ENCODE results near the gene C13orf46.
A peak's percentile ranks its signal among the peaks of the same experiment; 100 is the strongest.

C13orf46 gene

DNA sequence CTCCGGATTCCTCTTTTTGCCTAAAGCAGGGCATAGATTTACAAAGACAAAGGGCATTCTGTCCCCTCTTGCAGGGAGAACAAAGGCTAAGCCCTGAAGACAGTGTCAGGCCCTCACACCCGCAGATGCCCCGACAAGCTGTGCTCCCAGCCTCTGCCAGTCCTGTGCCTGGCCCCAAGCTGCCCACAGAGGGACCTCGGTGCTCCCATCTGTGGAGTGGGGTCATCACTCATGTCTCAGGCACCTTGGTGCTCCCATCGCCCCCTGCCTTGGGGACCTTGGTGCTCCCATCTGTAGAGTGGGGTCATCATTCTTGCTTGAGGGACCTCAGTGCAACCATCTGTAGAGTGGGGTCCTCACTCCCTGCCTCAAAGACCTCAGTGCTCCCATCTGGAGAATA is 24.3 kb downstream of the C13orf46 start:
- H3K27ac ChIP-seq: no peak overlapping the region
- no peak for TF ChIP-seq ZFX (IDR thresholded peaks at IDR 0.05; ENCODE audit: borderline replicate concordance)
- TF ChIP-seq, protein P1, sequence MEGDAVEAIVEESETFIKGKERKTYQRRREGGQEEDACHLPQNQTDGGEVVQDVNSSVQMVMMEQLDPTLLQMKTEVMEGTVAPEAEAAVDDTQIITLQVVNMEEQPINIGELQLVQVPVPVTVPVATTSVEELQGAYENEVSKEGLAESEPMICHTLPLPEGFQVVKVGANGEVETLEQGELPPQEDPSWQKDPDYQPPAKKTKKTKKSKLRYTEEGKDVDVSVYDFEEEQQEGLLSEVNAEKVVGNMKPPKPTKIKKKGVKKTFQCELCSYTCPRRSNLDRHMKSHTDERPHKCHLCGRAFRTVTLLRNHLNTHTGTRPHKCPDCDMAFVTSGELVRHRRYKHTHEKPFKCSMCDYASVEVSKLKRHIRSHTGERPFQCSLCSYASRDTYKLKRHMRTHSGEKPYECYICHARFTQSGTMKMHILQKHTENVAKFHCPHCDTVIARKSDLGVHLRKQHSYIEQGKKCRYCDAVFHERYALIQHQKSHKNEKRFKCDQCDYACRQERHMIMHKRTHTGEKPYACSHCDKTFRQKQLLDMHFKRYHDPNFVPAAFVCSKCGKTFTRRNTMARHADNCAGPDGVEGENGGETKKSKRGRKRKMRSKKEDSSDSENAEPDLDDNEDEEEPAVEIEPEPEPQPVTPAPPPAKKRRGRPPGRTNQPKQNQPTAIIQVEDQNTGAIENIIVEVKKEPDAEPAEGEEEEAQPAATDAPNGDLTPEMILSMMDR (IDR thresholded peaks at IDR 0.05): no peak

DNA sequence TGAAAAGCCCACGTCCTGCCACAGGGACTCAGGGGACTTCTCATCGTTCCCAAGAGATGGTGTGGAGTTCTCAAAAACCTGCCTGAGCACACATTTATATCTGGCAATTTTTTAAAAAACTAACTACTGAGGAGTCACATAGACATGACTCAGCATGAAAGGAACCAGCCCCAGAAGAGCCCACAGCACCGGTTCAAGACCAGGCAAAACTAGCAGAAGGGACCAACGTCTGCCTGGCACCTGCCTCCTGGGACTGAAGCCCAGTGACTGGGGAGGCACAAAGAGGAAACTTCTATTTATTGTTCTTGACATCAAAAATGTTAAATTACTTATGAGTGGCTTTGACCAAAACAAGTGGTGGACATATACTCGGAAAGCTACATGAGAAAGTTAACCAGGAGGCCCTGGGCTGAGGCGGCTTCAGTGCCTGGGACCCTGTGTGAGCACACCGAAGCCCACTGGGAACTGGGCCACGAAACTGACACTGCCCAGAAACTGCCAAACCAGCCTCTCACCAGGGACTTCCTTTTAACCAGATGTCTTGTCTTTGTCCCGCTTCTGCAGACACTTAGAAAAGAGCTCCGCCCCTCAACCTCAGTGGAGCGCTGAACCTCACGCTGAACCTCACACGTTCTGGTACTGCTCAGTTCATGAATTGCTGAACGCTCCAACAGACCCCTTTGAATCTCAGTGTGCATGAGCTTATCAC is 25.7 kb downstream of the C13orf46 start:
- H3K27ac ChIP-seq: no peak overlapping the region
- TF ChIP-seq, protein P1 (IDR thresholded peaks at IDR 0.05): no peak
- no peak for TF ChIP-seq ZFX (IDR thresholded peaks at IDR 0.05; ENCODE audit: borderline replicate concordance)

DNA sequence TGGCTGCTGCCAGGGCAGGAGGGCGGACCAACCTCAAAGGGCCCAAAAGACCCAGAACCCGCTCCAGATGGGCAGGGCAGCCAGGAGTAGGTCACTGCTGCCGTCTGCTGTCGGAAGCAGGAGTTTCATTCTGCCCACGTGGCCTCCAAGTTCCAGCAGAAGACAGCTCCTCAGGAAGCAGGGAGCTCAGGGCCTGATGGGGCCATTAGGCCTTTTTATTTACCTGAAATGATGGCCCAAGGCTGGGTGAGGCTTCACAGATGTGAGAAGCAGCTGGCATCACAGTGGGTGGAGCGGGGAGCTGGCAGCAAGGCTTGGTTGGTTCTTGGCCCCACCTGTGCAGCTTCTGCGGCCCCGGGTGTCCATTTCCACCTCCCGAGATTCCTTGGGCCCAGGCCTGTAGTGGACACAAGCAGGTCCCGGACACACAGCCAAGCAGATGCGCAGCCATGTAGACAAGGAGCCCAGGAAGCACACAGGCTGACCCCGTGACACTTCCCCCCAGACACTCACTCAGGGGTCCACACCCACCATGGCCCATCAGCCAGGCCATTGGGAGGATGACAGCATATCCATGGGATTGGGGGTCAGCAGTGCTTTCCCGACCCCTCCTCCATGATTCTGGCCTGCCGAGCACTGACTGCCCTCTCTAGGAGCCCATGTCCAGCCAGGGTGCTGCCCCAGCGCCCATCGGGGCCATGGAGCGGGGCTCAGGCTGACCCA is 26.4 kb downstream of the C13orf46 start:
- TF ChIP-seq, protein P1 (IDR thresholded peaks at IDR 0.05): peak; percentile 41
- no peak for TF ChIP-seq ZFX (IDR thresholded peaks at IDR 0.05; ENCODE audit: borderline replicate concordance)
- no peak overlapping the region for H3K27ac ChIP-seq

DNA sequence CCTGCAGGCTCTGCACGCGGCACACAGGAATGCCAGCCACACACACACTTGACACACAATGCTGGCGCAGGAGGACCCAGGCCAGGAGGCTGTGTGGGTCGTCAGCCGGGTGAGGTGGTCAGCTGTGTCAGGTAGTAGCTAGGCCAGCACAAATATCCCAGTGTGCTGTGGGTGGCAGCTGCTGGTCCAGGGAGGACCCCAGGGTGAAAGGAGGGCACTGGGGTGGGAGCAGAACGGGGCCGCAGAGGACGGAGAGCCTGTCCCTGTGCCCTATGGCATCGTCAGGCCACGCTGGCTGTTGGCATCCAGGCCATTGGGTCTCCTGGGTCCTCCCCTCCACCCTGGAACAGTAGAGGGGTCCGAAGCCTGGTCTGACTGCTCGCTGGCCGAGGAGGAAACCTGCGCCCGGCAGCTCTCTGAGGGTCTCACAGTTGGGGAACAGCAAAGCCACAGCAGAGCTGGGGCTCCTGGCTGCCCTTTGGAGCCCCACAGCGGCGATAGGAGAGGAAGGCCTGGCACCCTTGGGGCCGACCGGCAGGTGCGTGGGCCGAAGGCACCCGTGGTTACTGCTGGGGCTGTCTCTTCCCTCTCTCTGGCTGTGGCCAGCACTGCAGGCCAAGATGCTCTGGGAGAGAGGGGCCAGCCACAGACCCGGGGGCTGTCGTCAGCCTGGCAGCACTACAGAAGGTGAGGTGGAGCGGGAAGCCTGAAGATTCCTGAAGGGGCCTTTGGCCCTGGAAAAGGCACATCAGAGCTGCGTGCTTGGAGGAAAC is 27.3 kb downstream of the C13orf46 start:
- TF ChIP-seq, protein P1 (IDR thresholded peaks at IDR 0.05): no peak
- no peak for TF ChIP-seq ZFX (IDR thresholded peaks at IDR 0.05; ENCODE audit: borderline replicate concordance)
- H3K27ac ChIP-seq: no peak overlapping the region

DNA sequence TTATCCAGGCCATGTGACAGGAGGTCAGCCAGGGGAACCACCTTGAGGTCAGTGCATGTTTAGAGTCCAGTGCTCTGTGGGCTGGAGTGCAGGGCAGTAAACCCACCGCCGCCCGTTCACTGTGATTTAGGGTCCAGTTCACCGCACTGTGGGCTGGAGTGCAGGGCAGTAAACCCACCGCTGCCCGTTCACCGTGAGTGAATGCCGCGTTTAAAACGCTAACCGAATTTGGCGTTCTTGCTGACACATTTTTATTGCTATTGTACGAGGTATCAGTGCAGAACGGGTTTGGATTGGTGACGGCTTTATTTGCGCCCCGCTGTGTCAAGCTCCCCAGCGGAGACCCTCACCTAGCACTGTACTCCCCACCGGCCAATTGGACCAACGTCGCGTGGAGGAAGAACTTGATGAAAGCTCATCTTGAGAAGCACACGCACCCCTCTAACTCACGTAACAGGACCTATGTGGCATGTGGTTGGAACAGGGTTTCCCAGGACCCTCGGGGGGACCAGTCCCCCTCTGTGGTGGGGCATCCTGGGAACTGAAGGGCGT is 27.9 kb downstream of the C13orf46 start:
- TF ChIP-seq ZFX (IDR thresholded peaks at IDR 0.05; ENCODE audit: borderline replicate concordance): no peak
- TF ChIP-seq, protein P1 (IDR thresholded peaks at IDR 0.05): no peak
- no peak overlapping the region for H3K27ac ChIP-seq

DNA sequence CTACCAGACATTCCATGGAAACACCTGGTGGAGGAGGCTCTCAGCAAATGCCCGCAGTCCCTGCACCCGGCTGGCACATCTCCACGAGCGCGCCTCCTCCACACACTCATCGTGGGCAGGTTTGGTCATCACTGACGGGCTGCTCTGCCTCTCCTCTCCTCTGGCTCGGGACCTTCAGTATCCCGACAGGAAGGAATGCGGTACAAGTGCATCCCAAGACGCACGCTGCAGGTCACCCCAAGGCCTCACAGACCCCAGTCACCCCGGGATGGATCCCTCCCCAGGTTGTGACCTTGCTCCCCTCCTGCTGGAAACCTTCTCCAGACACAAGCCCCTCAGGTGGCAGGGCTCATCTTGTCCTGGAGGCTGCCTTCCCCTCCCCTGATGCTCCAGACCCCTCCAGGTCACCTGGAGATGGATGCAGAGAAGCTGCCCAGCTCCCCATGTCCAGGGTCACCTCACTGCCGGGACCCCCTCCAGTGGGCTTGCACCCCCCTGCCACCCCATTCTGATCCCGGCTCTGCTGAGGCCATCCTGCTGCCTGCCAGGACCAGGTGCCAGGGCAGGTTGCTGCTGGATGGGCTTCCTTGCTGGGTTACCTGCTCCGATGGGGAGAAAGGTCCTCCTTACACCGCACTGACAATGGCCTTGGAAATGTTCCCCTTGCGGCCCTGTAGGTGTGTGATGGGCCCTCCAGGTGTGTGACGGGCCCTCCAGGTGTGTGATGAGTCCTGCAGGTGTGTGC is 29.9 kb downstream of the C13orf46 start:
- no peak overlapping the region for H3K27ac ChIP-seq
- TF ChIP-seq, protein P1 (IDR thresholded peaks at IDR 0.05): no peak
- no peak for TF ChIP-seq ZFX (IDR thresholded peaks at IDR 0.05; ENCODE audit: borderline replicate concordance)

Data from 22Rv1 (cell line).